Measurements from ENCODE around the gene CCDC8. TPM values are rescaled to one million over a fixed set of nuclear protein-coding genes. Genes with fewer than 3 reads are reported as not detected.

Gene CCDC8
- total RNA-seq, 1 experiment from 2014 or later, result not detected

DNA sequence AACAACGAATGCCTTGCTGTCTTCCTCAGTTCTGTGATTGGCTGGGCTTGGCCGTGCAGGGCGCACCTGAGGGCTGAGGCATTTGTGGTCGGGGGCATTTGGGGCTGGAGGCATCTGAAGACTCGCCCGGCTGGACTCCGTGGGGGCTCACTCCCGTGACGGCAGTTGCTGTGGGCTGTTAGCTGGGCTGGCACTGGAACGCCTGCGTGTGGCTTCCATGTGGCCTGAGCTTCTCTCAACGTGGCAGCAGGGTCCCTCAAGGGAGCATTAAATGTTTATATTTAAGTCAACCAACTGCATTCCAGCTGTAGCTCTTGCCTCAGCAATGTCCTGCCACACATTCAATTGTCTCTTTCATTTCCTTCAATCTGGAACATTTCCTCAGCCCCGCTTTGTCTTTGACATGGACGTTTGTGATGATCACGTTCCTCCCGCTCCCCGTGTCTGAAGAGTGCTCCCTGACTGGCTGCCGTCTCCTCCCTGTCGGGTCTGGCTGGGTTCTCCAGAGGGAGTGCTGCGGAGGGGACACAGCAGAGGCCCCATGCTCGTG lies 21.0 kb downstream of the CCDC8 start:
- H3K9me3 Mint-ChIP-seq (ENCODE audit: low read depth, unreplicated experiment), result no peaks in the 10 kb centered on the region
- no TSS peak for BruUV-seq (replicated peaks)
- CTCF ChIA-PET, result interaction anchor here (0.7 to 1.6 kb wide), 3 partner anchors 111 to 645 kb away, joined by 3 to 7 read pairs (median 5); no protein-coding TSS in a partner anchor
- no peak overlapping the region for H3K4me3 Mint-ChIP-seq (ENCODE audit: low read depth, unreplicated experiment)
- peaks cover 72% of the 10 kb centered on the region for H3K36me3 Mint-ChIP-seq (ENCODE audit: insufficient read depth, unreplicated experiment)
- no peak for DNase-seq
- TF ChIP-seq CTCF (IDR thresholded peaks at IDR 0.05; ENCODE audit: unreplicated experiment), result no peak
- intact Hi-C loops (cut with micrococcal nuclease; ENCODE audit: unreplicated experiment), result no loop called here
- no peaks in the 10 kb centered on the region for H3K4me1 Mint-ChIP-seq (ENCODE audit: low read depth, unreplicated experiment)
- H3K27ac Mint-ChIP-seq (ENCODE audit: unreplicated experiment), result no peak overlapping the region
- no peaks in the 10 kb centered on the region for H3K27me3 Mint-ChIP-seq (ENCODE audit: unreplicated experiment)

GRCh38 chr19:46391296-46392251 lies 21.8 kb downstream of the CCDC8 start:
- no TSS peak for BruUV-seq (replicated peaks)
- Mint-ChIP-seq H3K36me3 (ENCODE audit: insufficient read depth, unreplicated experiment) (peaks cover 79% of the 10 kb centered on the region), H3K9me3 (ENCODE audit: low read depth, unreplicated experiment) (no peaks in the 10 kb centered on the region), H3K4me1 (ENCODE audit: low read depth, unreplicated experiment) (no peaks in the 10 kb centered on the region), H3K4me3 (ENCODE audit: low read depth, unreplicated experiment) (no peak overlapping the region), H3K27ac (ENCODE audit: unreplicated experiment) (no peak overlapping the region), H3K27me3 (ENCODE audit: unreplicated experiment) (no peaks in the 10 kb centered on the region)
- intact Hi-C loops (cut with micrococcal nuclease; ENCODE audit: unreplicated experiment), result no loop called here
- no peak for TF ChIP-seq CTCF (IDR thresholded peaks at IDR 0.05; ENCODE audit: unreplicated experiment)
- CTCF ChIA-PET, result interaction anchor here (0.7 to 1.6 kb wide), 3 partner anchors 111 to 645 kb away, joined by 3 to 7 read pairs (median 5); no protein-coding TSS in a partner anchor
- DNase-seq, result no peak

GRCh38 chr19:46390866-46391265 lies 22.5 kb downstream of the CCDC8 start:
- no TSS peak for BruUV-seq (replicated peaks)
- no peak overlapping the region for H3K27ac Mint-ChIP-seq (ENCODE audit: unreplicated experiment)
- DNase-seq, result no peak
- CTCF ChIA-PET, result interaction anchor here (1.6 kb wide), 1 partner anchor 110 kb away, joined by 5 read pairs; no protein-coding TSS in a partner anchor
- no peaks in the 10 kb centered on the region for H3K9me3 Mint-ChIP-seq (ENCODE audit: low read depth, unreplicated experiment)
- H3K36me3 Mint-ChIP-seq (ENCODE audit: insufficient read depth, unreplicated experiment), result peaks cover 81% of the 10 kb centered on the region
- TF ChIP-seq CTCF (IDR thresholded peaks at IDR 0.05; ENCODE audit: unreplicated experiment), result no peak
- intact Hi-C loops (cut with micrococcal nuclease; ENCODE audit: unreplicated experiment), result no loop called here
- H3K27me3 Mint-ChIP-seq (ENCODE audit: unreplicated experiment), result no peaks in the 10 kb centered on the region
- no peak overlapping the region for H3K4me3 Mint-ChIP-seq (ENCODE audit: low read depth, unreplicated experiment)
- no peaks in the 10 kb centered on the region for H3K4me1 Mint-ChIP-seq (ENCODE audit: low read depth, unreplicated experiment)

DNA sequence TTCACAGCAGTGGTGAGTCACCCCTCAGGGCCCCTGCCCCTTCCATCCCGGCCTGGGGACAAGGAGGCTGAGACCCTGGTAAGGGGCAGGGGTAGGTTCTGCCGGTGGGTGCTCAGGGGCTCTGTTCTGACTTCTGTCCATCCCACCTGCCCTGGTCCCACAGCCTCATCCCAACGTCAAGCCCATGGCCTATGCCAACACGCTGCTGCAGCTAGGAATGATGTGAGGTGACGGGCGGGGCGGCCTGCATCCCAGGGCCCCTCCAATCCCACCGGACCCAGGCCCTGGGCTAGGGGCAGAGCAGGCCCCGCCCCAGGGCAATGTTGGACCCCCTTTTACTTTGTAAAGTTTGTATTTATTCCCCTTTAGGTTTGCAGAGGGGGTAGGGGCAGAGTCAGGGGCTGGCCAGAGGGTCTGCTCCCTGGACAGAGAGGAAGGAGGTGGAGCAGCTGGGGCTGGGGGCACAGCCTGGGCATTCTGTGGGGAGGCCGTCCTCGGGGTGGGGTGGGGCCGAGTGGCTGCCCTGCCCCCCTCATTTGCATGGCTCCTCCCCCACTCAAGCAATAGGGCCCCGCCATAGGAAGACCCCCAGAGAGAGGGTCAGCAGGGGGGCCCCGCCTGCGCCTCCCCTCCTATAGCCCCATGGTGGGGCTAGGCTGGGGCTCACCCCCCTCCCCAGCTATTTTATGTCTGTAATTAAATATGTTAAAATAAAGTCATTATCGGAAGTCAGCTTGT lies 23.1 kb downstream of the CCDC8 start:
- Mint-ChIP-seq H3K9me3 (ENCODE audit: low read depth, unreplicated experiment) (no peaks in the 10 kb centered on the region), H3K27me3 (ENCODE audit: unreplicated experiment) (no peaks in the 10 kb centered on the region), H3K27ac (ENCODE audit: unreplicated experiment) (no peak overlapping the region), H3K4me1 (ENCODE audit: low read depth, unreplicated experiment) (no peaks in the 10 kb centered on the region), H3K36me3 (ENCODE audit: insufficient read depth, unreplicated experiment) (peaks cover 76% of the 10 kb centered on the region), H3K4me3 (ENCODE audit: low read depth, unreplicated experiment) (no peak overlapping the region)
- CTCF ChIA-PET, result no interaction called here
- BruUV-seq (replicated peaks), result no TSS peak
- no peak for TF ChIP-seq CTCF (IDR thresholded peaks at IDR 0.05; ENCODE audit: unreplicated experiment)
- intact Hi-C loops (cut with micrococcal nuclease; ENCODE audit: unreplicated experiment), result no loop called here
- no peak for DNase-seq

Data from Calu3 (cell line).